Activated CD4-positive, alpha-beta memory T cell treated with anti-CD3 and anti-CD28 coated beads for 36 hours (primary cell): ENCODE results near the gene LAMC3. TPM values are rescaled to one million over a fixed set of nuclear protein-coding genes. Genes with fewer than 3 reads are reported as not detected.
"Not testable (repeated sequence)": the region's sequence is repeated elsewhere in the genome, so short reads cannot be mapped to it uniquely, and the experiment has no call there.

Source experiments
- CTCF ChIA-PET: fragments of 350-600 bp; sonication (Branson Sonifier 250); formaldehyde crosslinking; loops from one replicate; lab custom pipeline; 2021; ENCODE audit warnings: antibody characterized with exemption, inconsistent platforms; lab: Charles Lee
- POLR2A ChIA-PET: fragments of 350-600 bp; sonication (Branson Sonifier 250); formaldehyde crosslinking; loops from one replicate; lab custom pipeline; 2021; ENCODE audit warnings: antibody characterized with exemption; lab: Charles Lee
- DNase-seq: peaks from one replicate; pipeline ENCODE4 v3.0.0-alpha.2; 2020
- H3K27ac Mint-ChIP-seq: one replicate; pipeline ENCODE4 v1.8.0; 2021; ENCODE audit warnings: mixed read lengths
- H3K27me3 Mint-ChIP-seq: one replicate; pipeline ENCODE4 v1.8.0; 2021; ENCODE audit warnings: mixed read lengths
- H3K36me3 Mint-ChIP-seq: one replicate; pipeline ENCODE4 v1.8.0; 2021; ENCODE audit warnings: mixed read lengths
- H3K4me1 Mint-ChIP-seq: one replicate; pipeline ENCODE4 v1.8.0; 2021; ENCODE audit warnings: low read depth, mixed read lengths
- H3K4me3 Mint-ChIP-seq: one replicate; pipeline ENCODE4 v1.8.0; 2021; ENCODE audit warnings: mild to moderate bottlenecking, mixed read lengths
- H3K9me3 Mint-ChIP-seq: one replicate; pipeline ENCODE4 v1.8.0; 2021; ENCODE audit warnings: mixed read lengths
- intact Hi-C: fragments of 100-400 bp; cut with micrococcal nuclease; formaldehyde crosslinking; loops from one replicate; pipeline ENCODE4 v1.15.1; 2023
- total RNA-seq, 2 experiments: library from RNA; stranded (reverse); gene quantifications; one replicate each; pipeline ENCODE4 v1.2.3, GENCODE V29; 2021

The LAMC3 gene
- total RNA-seq, 2 experiments from 2014 or later: 0.12 to 0.34 TPM

- DNase-seq: no peak
- Mint-ChIP-seq H3K36me3 (no peaks in the 10 kb centered on the region), H3K27ac (no peak overlapping the region), H3K4me3 (no peak overlapping the region), H3K4me1 (peaks cover 7% of the 10 kb centered on the region), H3K27me3 (peaks cover 27% of the 10 kb centered on the region), H3K9me3 (no peaks in the 10 kb centered on the region)
- intact Hi-C loops: no loop called here
- CTCF ChIA-PET: interaction anchor here (1.4 kb wide), 1 partner anchor 41 kb away, joined by 5 read pairs; no protein-coding TSS in a partner anchor
- POLR2A ChIA-PET: interaction anchor here (1.0 kb wide), 1 partner anchor 27 kb away, joined by 3 read pairs; the partner anchor contains the start of gene NUP214
These were observed 89.6 kb downstream of the LAMC3 start for GRCh38 chr9:131098391-131099101.

GRCh38 chr9:131099102-131099606 lies 90.2 kb downstream of the LAMC3 start:
- ChIA-PET CTCF (interaction anchor here (1.4 kb wide), 1 partner anchor 41 kb away, joined by 5 read pairs; no protein-coding TSS in a partner anchor), POLR2A (interaction anchor here (1.0 kb wide), 1 partner anchor 26 kb away, joined by 3 read pairs; the partner anchor contains the start of gene NUP214)
- Mint-ChIP-seq H3K36me3 (no peaks in the 10 kb centered on the region), H3K27me3 (peaks cover 27% of the 10 kb centered on the region), H3K4me1 (peaks cover 7% of the 10 kb centered on the region), H3K4me3 (no peak overlapping the region), H3K27ac (no peak overlapping the region), H3K9me3 (no peaks in the 10 kb centered on the region)
- no peak for DNase-seq
- intact Hi-C loops: no loop called here

- H3K9me3 Mint-ChIP-seq, DNase-seq, H3K27ac Mint-ChIP-seq, H3K36me3 Mint-ChIP-seq, H3K4me3 Mint-ChIP-seq, intact Hi-C loops, H3K4me1 Mint-ChIP-seq, CTCF ChIA-PET, POLR2A ChIA-PET: not testable (repeated sequence)
- peaks cover 20% of the 10 kb centered on the region for H3K27me3 Mint-ChIP-seq
These were observed 90.9 kb downstream of the LAMC3 start for GRCh38 chr9:131099845-131100244.

- Mint-ChIP-seq H3K27ac (no peak overlapping the region), H3K4me3 (no peak overlapping the region), H3K36me3 (no peaks in the 10 kb centered on the region), H3K9me3 (no peaks in the 10 kb centered on the region), H3K27me3 (peaks cover 15% of the 10 kb centered on the region), H3K4me1 (peaks cover 7% of the 10 kb centered on the region)
- intact Hi-C loops: no loop called here
- POLR2A ChIA-PET: no interaction called here
- no peak for DNase-seq
- CTCF ChIA-PET: no interaction called here
These were observed 91.5 kb downstream of the LAMC3 start for GRCh38 chr9:131100445-131100844.

GRCh38 chr9:131101207-131101964 lies 92.4 kb downstream of the LAMC3 start:
- intact Hi-C loops: no loop called here
- Mint-ChIP-seq H3K4me1 (peaks cover 4% of the 10 kb centered on the region), H3K27me3 (peaks cover 9% of the 10 kb centered on the region), H3K9me3 (no peaks in the 10 kb centered on the region), H3K36me3 (no peaks in the 10 kb centered on the region), H3K4me3 (no peak overlapping the region), H3K27ac (no peak overlapping the region)
- ChIA-PET POLR2A (no interaction called here), CTCF (no interaction called here)
- DNase-seq: no peak

GRCh38 chr9:131103024-131103423 lies 94.0 kb downstream of the LAMC3 start:
- Mint-ChIP-seq H3K27me3 (no peaks in the 10 kb centered on the region), H3K9me3 (no peaks in the 10 kb centered on the region), H3K4me3 (no peak overlapping the region), H3K27ac (no peak overlapping the region), H3K4me1 (no peaks in the 10 kb centered on the region), H3K36me3 (no peaks in the 10 kb centered on the region)
- intact Hi-C loops: no loop called here
- CTCF ChIA-PET: no interaction called here
- no peak for DNase-seq
- POLR2A ChIA-PET: no interaction called here

GRCh38 chr9:131103535-131103934 lies 94.6 kb downstream of the LAMC3 start:
- intact Hi-C loops: no loop called here
- CTCF ChIA-PET: no interaction called here
- Mint-ChIP-seq H3K27me3 (no peaks in the 10 kb centered on the region), H3K4me1 (no peaks in the 10 kb centered on the region), H3K27ac (no peak overlapping the region), H3K4me3 (no peak overlapping the region), H3K9me3 (no peaks in the 10 kb centered on the region), H3K36me3 (no peaks in the 10 kb centered on the region)
- DNase-seq: no peak
- POLR2A ChIA-PET: no interaction called here

GRCh38 chr9:131104016-131104740 lies 95.2 kb downstream of the LAMC3 start:
- POLR2A ChIA-PET: no interaction called here
- DNase-seq: no peak
- CTCF ChIA-PET: interaction anchor here (0.6 kb wide), 1 partner anchor 351 kb away, joined by 3 read pairs; no protein-coding TSS in a partner anchor
- Mint-ChIP-seq H3K4me1 (no peaks in the 10 kb centered on the region), H3K9me3 (no peaks in the 10 kb centered on the region), H3K36me3 (no peaks in the 10 kb centered on the region), H3K27ac (no peak overlapping the region), H3K4me3 (no peak overlapping the region), H3K27me3 (no peaks in the 10 kb centered on the region)
- intact Hi-C loops: no loop called here

- no peak overlapping the region for H3K4me3 Mint-ChIP-seq
- no peaks in the 10 kb centered on the region for H3K9me3 Mint-ChIP-seq
- H3K36me3 Mint-ChIP-seq: no peaks in the 10 kb centered on the region
- POLR2A ChIA-PET: interaction anchor here (1.1 kb wide), 1 partner anchor 9 kb away, joined by 3 read pairs; no protein-coding TSS in a partner anchor
- no peak overlapping the region for H3K27ac Mint-ChIP-seq
- intact Hi-C loops: no loop called here
- no peaks in the 10 kb centered on the region for H3K4me1 Mint-ChIP-seq
- CTCF ChIA-PET: no interaction called here
- no peak for DNase-seq
- H3K27me3 Mint-ChIP-seq: peaks cover 1% of the 10 kb centered on the region
These were observed 97.0 kb downstream of the LAMC3 start for GRCh38 chr9:131105952-131106351.

GRCh38 chr9:131107760-131108159 lies 98.8 kb downstream of the LAMC3 start:
- DNase-seq: no peak
- Mint-ChIP-seq H3K9me3 (no peaks in the 10 kb centered on the region), H3K4me1 (no peaks in the 10 kb centered on the region), H3K27ac (no peak overlapping the region), H3K27me3 (peaks cover 3% of the 10 kb centered on the region), H3K4me3 (no peak overlapping the region), H3K36me3 (no peaks in the 10 kb centered on the region)
- intact Hi-C loops: no loop called here
- CTCF ChIA-PET: interaction anchor here (1.0 kb wide), 1 partner anchor 237 kb away, joined by 3 read pairs; no protein-coding TSS in a partner anchor
- POLR2A ChIA-PET: no interaction called here

GRCh38 chr9:131111186-131111853 lies 102.3 kb downstream of the LAMC3 start:
- Mint-ChIP-seq H3K4me3 (no peak overlapping the region), H3K27me3 (peaks cover 4% of the 10 kb centered on the region), H3K9me3 (no peaks in the 10 kb centered on the region), H3K4me1 (no peaks in the 10 kb centered on the region), H3K36me3 (no peaks in the 10 kb centered on the region), H3K27ac (no peak overlapping the region)
- intact Hi-C loops: no loop called here
- POLR2A ChIA-PET: no interaction called here
- no peak for DNase-seq
- CTCF ChIA-PET: no interaction called here
